Right atrium auricular region (tissue), 2 donors: ENCODE measurements around the gene SPR. TPM values are rescaled to one million over a fixed set of nuclear protein-coding genes. Genes with fewer than 3 reads are reported as not detected.

Source experiments
- DNase-seq: peaks from one replicate; pipeline ENCODE4 v3.0.0-alpha.2; 2019; ENCODE audit warnings: low spot score
- H3K27ac ChIP-seq, 2 donors: fragments of 200-600 bp; sonication (generic); 1 replicate in 1 of 2; 2 replicates in 1 of 2; pipeline ENCODE4 v1.5.1; 2016 to 2019
- H3K27me3 ChIP-seq, 2 donors: fragments of 200-600 bp; sonication (generic); one replicate each; pipeline versions ENCODE4 v1.5.1 to v1.6.0; 2017 to 2019
- H3K36me3 ChIP-seq: fragments of 200-600 bp; sonication (generic); one replicate; pipeline ENCODE4 v1.5.1; 2016
- H3K4me1 ChIP-seq, 2 donors: fragments of 200-600 bp; sonication (generic); one replicate each; pipeline versions ENCODE4 v1.5.1 to v1.6.0; 2017 to 2019
- H3K4me3 ChIP-seq, 2 donors: fragments of 200-600 bp; sonication (generic); 1 replicate in 1 of 2; 2 replicates in 1 of 2; pipeline ENCODE4 v1.5.1; 2017 to 2019; ENCODE audit warnings: mild to moderate bottlenecking in 1 of 2, moderate library complexity in 1 of 2
- H3K9me3 ChIP-seq, 2 donors: fragments of 200-600 bp; sonication (generic); one replicate each; pipeline ENCODE4 v1.5.1; 2019
- CTCF ChIP-seq, 2 donors: fragments of 200-600 bp; sonication (generic); IDR thresholded peaks; one replicate each; pipeline ENCODE4 v1.5.1; 2019; ENCODE audit warnings: antibody characterized with exemption in 2 of 2
- total RNA-seq, 2 donors: library from RNA; depleted of rRNA; stranded (reverse); fragments of >200 nt; gene quantifications; one replicate each; pipeline ENCODE4 v1.1.0, GENCODE V29; 2016

SPR gene
- total RNA-seq, 2 donors from 2014 or later = 34.5 to 47.8 TPM

- Histone ChIP-seq H3K9me3 (no peaks in the 10 kb centered on the region), H3K4me3 (no peak overlapping the region), H3K27ac (no peak overlapping the region), H3K36me3 (no peaks in the 10 kb centered on the region), H3K4me1 (peaks cover 0 to 14% of the 10 kb centered on the region in 2 donors), H3K27me3 (no peaks in the 10 kb centered on the region)
- DNase-seq = no peak
- TF ChIP-seq CTCF (IDR thresholded peaks at IDR 0.05) = no peak
These were observed 3.7 kb upstream of the SPR start for GRCh38 chr2:72883356-72883962.

- no peak for TF ChIP-seq CTCF (IDR thresholded peaks at IDR 0.05)
- Histone ChIP-seq H3K27me3 (no peaks in the 10 kb centered on the region), H3K9me3 (no peaks in the 10 kb centered on the region), H3K36me3 (peaks cover 4% of the 10 kb centered on the region), H3K27ac (peak overlapping the region; percentile 85 to 95), H3K4me1 (peaks cover 0 to 29% of the 10 kb centered on the region in 2 donors), H3K4me3 (peak overlapping the region; percentile 56 to 81)
- no peak for DNase-seq
These were observed 640 bp upstream of the SPR start for GRCh38 chr2:72886505-72887031.

- Histone ChIP-seq H3K4me1 (peaks cover 0 to 29% of the 10 kb centered on the region in 2 donors), H3K27me3 (no peaks in the 10 kb centered on the region), H3K9me3 (no peaks in the 10 kb centered on the region), H3K27ac (peak overlapping the region; percentile 85 to 95), H3K36me3 (peaks cover 12% of the 10 kb centered on the region), H3K4me3 (peak overlapping the region; percentile 56 to 81)
- DNase-seq = peak; percentile 93
- TF ChIP-seq CTCF (IDR thresholded peaks at IDR 0.05) = peak; percentile 88 to 90
These were observed 681 bp downstream of the SPR start for GRCh38 chr2:72887740-72888437.

GRCh38 chr2:72888438-72889202 lies 1.4 kb downstream of the SPR start:
- peak overlapping the region; percentile 56 to 81 for H3K4me3 ChIP-seq

GRCh38 chr2:72889991-72890390 lies 2.8 kb downstream of the SPR start:
- no peak for DNase-seq
- Histone ChIP-seq H3K4me3 (no peak overlapping the region), H3K27ac (no peak overlapping the region), H3K4me1 (peaks cover 0 to 29% of the 10 kb centered on the region in 2 donors), H3K9me3 (no peaks in the 10 kb centered on the region), H3K27me3 (no peaks in the 10 kb centered on the region), H3K36me3 (peaks cover 12% of the 10 kb centered on the region)
- no peak for TF ChIP-seq CTCF (IDR thresholded peaks at IDR 0.05)

More at GRCh38 chr2:72888438-72889202, 1.4 kb downstream of the SPR start:
- Histone ChIP-seq H3K27ac (no peak overlapping the region), H3K36me3 (peaks cover 12% of the 10 kb centered on the region), H3K9me3 (no peaks in the 10 kb centered on the region), H3K4me1 (peaks cover 0 to 29% of the 10 kb centered on the region in 2 donors), H3K27me3 (no peaks in the 10 kb centered on the region)
- DNase-seq = no peak
- TF ChIP-seq CTCF (IDR thresholded peaks at IDR 0.05) = no peak
